Rectal smooth muscle tissue (tissue), 1 donor: ENCODE measurements around the gene ZNF552.

Source experiments
- H3K27ac ChIP-seq: one replicate; pipeline ENCODE4 v1.7.0; 2013; ENCODE audit warnings: low read depth, low read length, inconsistent platforms
- H3K27me3 ChIP-seq: one replicate; pipeline ENCODE4 v1.7.0; 2013; ENCODE audit warnings: low read length; ENCODE audit not compliant: control insufficient read depth, insufficient read depth
- H3K36me3 ChIP-seq: one replicate; pipeline ENCODE4 v1.7.0; 2013; ENCODE audit warnings: low read length; ENCODE audit not compliant: control insufficient read depth, insufficient read depth
- H3K4me1 ChIP-seq: one replicate; pipeline ENCODE4 v1.7.0; 2013; ENCODE audit warnings: low read length; ENCODE audit not compliant: control insufficient read depth, insufficient read depth
- H3K4me3 ChIP-seq: one replicate; pipeline ENCODE4 v1.7.0; 2013; ENCODE audit warnings: low read length
- H3K9ac ChIP-seq: one replicate; pipeline ENCODE4 v1.7.0; 2013; ENCODE audit warnings: low read length

Gene ZNF552

DNA sequence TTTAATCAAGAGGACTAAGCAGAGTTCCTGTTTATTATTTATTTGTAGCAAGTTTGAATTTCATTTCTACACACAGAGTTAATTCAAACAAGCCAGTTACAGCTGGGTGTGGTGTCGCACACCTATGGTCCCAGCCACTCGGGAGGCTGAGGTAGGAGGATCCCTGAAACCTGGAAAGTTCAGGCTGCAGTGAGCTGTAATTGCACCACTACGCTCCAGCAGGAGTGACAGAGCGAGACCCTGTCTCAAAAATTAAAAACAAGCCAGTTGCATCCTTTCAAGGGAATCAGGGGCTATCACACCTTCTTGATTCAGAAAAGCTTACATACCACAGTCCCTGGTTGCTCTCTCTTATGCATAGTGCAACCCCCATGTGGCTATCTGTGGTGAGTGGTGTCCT lies 25.4 kb downstream of the ZNF552 start:
- Histone ChIP-seq H3K4me3 (no peak overlapping the region), H3K36me3 (peaks cover 15% of the 10 kb centered on the region), H3K4me1 (no peaks in the 10 kb centered on the region)

DNA sequence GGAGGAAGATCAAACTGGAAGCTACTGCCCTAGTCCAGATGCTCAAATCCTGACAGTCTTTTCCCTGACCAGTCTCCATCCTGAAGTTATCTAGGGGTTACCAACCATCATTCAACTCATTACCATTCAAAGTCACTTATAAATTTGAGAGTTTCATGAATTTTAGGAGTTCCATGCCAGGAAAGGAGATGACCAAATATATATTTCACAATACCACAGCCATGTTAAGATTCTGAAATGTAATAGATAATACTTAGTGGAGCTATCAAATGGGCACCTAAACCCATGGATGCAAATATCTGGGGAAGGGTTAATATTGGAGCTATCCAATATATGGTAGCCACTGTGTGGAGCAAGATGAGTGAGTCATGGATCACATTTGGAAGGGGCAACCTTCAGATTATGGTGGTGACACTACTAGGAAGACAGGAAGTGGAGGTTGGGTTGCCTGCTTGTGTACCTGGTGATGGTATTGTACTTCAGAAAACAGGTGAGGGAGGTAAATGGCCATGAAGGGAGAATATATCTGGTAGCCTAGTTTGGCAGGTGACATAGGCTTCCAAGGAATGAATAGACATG lies 26.5 kb downstream of the ZNF552 start:
- Histone ChIP-seq H3K27me3 (no peaks in the 10 kb centered on the region), H3K36me3 (peaks cover 15% of the 10 kb centered on the region), H3K9ac (no peak overlapping the region), H3K4me1 (no peaks in the 10 kb centered on the region), H3K27ac (no peak overlapping the region), H3K4me3 (no peak overlapping the region)

More for the DNA sequence above, 25.4 kb downstream of the ZNF552 start:
- Histone ChIP-seq H3K27ac (no peak overlapping the region), H3K9ac (no peak overlapping the region), H3K27me3 (no peaks in the 10 kb centered on the region)

DNA sequence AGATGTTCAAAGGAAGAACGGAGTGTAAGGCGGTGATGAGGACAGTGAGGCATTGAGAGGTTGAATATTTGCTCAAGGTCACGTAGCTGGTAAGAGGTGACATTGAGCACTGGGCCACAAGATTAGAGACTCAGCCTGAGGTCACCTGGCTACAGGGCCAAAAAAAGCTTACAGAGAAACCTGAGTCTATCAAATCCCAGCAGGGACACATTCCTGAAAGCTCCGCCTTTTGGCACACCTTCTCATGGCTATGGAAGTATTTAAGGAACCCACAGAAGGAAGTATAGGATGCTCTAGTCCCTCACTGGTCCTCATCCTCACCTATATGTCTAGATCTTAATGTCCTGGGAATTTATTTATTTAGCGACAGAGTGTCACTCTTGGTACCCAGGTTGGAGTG lies 27.8 kb downstream of the ZNF552 start:
- Histone ChIP-seq H3K4me3 (no peak overlapping the region), H3K9ac (no peak overlapping the region), H3K27ac (no peak overlapping the region), H3K36me3 (peaks cover 15% of the 10 kb centered on the region), H3K27me3 (no peaks in the 10 kb centered on the region), H3K4me1 (no peaks in the 10 kb centered on the region)

DNA sequence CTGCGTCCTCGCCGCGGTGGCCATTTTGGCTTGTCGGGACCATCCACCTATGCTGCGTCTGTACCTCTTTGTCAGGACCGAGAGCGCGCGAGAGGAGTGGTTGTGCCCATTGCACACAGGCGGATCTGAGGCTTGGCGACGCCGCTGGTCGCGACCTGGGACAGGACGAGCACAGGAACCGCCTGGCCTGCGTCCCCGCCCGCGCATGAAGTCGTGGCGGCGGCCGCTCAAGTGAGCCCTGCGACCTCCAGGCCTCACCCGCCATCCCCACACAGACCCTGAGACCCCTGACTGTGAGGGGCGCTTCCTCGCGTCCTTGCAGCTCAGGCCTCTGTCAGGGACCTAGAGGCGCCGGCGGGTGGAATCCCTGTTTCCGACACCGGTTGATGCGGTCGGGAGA lies 28.4 kb downstream of the ZNF552 start:
- H3K4me1 ChIP-seq: no peaks in the 10 kb centered on the region
- no peaks in the 10 kb centered on the region for H3K27me3 ChIP-seq
- no peak overlapping the region for H3K9ac ChIP-seq
- H3K4me3 ChIP-seq: no peak overlapping the region
- peaks cover 15% of the 10 kb centered on the region for H3K36me3 ChIP-seq
- no peak overlapping the region for H3K27ac ChIP-seq

DNA sequence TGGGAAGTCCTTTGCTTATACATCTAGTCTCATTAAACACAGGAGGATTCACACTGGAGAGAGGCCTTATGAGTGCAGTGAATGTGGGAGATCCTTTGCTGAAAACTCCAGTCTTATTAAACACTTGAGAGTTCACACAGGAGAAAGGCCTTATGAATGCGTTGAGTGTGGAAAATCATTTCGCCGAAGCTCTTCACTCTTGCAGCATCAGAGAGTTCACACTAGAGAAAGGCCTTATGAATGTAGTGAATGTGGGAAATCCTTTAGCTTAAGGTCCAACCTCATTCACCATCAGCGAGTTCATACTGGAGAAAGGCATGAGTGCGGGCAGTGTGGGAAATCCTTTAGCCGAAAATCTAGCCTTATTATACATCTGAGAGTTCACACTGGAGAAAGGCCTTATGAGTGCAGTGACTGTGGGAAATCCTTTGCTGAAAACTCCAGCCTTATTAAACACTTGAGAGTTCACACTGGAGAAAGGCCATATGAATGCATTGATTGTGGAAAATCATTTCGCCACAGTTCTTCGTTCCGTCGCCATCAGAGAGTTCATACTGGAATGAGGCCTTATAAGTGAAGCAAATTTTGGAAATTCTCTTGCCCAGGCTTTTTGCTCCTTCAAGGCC lies 35.4 kb downstream of the ZNF552 start:
- peak overlapping the region; percentile 9 for H3K4me3 ChIP-seq
- no peaks in the 10 kb centered on the region for H3K4me1 ChIP-seq
- peaks cover 43% of the 10 kb centered on the region for H3K36me3 ChIP-seq
- H3K27ac ChIP-seq: no peak overlapping the region
- H3K27me3 ChIP-seq: no peaks in the 10 kb centered on the region
- no peak overlapping the region for H3K9ac ChIP-seq

DNA sequence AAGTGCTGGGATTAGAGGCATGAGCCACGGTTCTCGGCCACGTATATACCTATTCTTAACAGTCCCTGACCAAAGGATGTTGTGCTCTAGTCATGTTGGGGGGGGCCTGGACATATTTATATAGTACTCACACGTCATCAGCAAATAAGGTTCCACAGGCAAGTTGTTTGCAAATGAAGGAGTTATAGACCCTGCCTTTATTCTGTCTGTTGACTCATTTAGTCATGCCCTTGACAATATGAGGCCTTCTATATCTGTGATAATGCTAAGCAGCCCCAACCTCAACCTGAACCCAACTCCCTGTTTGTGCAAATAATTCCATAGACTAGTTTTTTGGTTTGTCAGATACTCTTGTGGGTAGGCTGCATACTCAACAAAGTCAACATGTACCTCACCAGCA lies 36.4 kb downstream of the ZNF552 start:
- H3K36me3 ChIP-seq: peaks cover 47% of the 10 kb centered on the region
- H3K9ac ChIP-seq: no peak overlapping the region
- H3K4me3 ChIP-seq: no peak overlapping the region
- no peaks in the 10 kb centered on the region for H3K4me1 ChIP-seq
- H3K27me3 ChIP-seq: no peaks in the 10 kb centered on the region
- H3K27ac ChIP-seq: no peak overlapping the region

DNA sequence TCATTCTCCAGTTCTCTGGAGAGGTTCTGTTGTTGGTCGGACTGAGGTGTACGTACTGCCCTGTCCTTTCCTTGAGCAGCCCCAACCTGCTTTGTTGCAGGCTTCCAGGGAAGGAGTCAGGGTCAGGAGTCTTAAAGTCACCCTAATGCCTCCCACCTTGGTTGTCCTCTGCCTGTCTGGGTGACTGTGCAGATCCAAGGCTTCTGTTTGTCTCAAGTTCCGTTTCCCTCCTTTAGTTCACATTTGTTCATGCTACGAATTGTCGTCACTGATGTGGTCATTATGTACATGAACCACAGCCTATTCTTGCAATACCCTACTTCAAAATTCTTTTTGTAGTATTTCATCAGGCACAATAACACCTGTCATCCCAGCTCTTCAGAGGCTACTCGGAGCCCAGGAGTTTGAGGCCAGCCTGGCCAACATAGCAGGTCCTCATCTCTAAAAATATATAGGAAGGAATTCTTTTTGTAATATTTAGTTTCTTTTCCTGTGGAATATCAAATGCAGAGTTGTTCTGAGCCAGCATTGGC lies 37.9 kb downstream of the ZNF552 start:
- peaks cover 54% of the 10 kb centered on the region for H3K36me3 ChIP-seq
- no peak overlapping the region for H3K27ac ChIP-seq
- no peaks in the 10 kb centered on the region for H3K27me3 ChIP-seq
- no peak overlapping the region for H3K4me3 ChIP-seq
- H3K9ac ChIP-seq: no peak overlapping the region
- H3K4me1 ChIP-seq: no peaks in the 10 kb centered on the region

DNA sequence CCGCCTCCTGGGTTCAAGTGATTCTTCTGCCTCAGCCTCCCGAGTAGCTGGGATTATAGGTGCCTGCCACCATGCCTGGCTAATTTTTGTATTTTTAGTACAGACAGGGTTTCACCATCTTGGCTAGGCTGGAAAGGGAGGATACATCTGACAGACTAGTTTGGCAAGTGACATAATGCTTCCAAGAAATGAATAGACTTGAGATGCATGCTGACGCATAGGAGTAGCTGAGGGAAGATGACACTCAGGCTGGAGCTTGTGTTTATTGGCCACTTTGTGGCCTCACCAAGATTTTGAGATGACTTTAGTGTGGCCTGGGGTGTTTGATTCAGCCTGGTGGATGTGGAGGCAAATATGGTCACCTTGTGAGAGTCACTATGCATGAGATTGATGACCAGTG lies 41.2 kb downstream of the ZNF552 start:
- Histone ChIP-seq H3K36me3 (peaks cover 34% of the 10 kb centered on the region), H3K9ac (no peak overlapping the region), H3K27me3 (no peaks in the 10 kb centered on the region), H3K27ac (no peak overlapping the region), H3K4me3 (no peak overlapping the region), H3K4me1 (peaks cover 2% of the 10 kb centered on the region)

DNA sequence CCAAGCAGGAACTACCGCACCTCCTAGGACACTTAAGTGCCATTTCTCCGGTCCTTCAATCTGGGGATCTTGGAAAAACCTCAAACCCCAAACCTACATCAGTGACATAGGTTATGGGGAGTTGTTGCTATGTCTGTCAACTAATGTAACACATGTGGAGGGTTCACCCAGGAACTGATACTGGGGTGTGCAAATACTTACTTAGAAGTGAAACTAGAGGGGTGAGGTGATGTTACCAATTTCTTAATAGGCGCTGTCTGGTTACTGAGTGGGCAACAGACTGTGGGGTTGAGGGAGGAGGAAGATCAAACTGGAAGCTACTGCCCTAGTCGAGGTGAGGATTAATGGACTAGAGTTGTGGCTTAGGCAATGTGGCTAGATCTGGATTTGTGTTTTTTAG lies 43.3 kb downstream of the ZNF552 start:
- no peaks in the 10 kb centered on the region for H3K27me3 ChIP-seq
- H3K4me3 ChIP-seq: peak overlapping the region; percentile 4
- H3K4me1 ChIP-seq: peaks cover 2% of the 10 kb centered on the region
- no peak overlapping the region for H3K9ac ChIP-seq
- no peak overlapping the region for H3K27ac ChIP-seq
- H3K36me3 ChIP-seq: peaks cover 21% of the 10 kb centered on the region

DNA sequence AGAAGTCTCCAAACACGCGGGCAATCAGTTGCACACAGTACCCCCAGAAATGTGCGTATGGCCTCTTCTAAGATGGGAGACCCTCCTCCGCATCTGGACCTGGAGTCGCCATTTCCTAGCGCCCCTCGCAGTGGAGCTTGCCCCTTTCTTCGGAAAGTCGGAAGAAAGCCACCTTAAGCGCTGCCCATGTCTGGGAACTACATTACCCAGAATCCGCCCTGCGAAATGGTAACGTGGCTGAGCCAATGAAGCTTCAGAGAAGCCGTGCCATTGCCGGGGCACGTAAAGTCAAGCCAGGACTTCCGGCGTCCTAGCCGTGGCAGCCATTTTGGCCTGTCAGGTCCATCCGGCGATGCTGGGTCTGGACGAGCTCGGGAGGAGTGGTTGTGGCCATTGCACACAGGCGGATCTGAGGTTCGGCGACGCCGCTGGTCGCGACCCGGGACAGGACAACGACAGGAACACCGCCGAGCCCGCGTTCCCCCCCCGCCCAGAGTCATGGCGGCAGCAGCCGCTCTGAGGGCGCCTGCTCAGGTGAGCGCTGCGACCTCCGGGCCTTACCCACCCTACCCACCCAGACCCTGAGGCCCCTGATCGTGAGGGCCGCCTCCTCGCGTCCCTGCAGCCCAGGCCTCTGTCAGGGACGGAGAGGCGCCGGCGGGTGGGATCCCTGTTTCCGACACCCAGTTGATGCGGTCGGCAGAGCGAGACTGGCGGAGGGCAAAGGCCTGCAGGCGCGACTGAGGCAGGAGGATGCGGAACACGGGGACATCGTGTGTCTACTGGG lies 45.2 kb downstream of the ZNF552 start, which contains the start of gene ZNF586:
TSS of gene ZNF586 (plus strand) at position 332 of the 787 bp plus-strand sequence. CDS start at position 499, 167 bp downstream.
- Histone ChIP-seq H3K27me3 (no peaks in the 10 kb centered on the region), H3K36me3 (peaks cover 11% of the 10 kb centered on the region), H3K27ac (peak within 1 kb of the TSS; percentile 11), H3K9ac (peak within 1 kb of the TSS; percentile 45), H3K4me3 (peak within 1 kb of the TSS; percentile 59), H3K4me1 (peaks cover 2% of the 10 kb centered on the region)

DNA sequence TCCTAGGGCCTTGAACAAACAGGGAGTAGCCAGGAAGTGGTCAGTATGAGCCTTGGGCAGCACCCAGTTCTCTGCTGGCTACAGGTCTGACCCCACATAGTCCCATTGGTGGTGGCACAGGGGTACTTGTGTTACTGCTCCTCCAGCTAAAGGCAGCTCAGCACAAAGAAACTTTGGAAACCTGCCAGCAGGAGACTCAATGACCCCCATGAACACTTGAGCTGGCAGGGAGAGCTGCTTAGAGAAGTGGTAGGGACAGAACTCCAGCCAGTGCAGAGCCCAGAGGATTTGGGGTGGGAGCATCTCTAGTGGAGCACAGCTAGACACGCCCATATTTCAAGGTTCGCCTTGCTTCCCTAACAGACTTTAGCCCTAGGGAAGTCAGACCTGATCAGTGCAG lies 55.6 kb downstream of the ZNF552 start:
- no peaks in the 10 kb centered on the region for H3K4me1 ChIP-seq
- H3K9ac ChIP-seq: no peak overlapping the region
- H3K27me3 ChIP-seq: no peaks in the 10 kb centered on the region
- H3K27ac ChIP-seq: no peak overlapping the region
- no peak overlapping the region for H3K4me3 ChIP-seq
- H3K36me3 ChIP-seq: peaks cover 25% of the 10 kb centered on the region

DNA sequence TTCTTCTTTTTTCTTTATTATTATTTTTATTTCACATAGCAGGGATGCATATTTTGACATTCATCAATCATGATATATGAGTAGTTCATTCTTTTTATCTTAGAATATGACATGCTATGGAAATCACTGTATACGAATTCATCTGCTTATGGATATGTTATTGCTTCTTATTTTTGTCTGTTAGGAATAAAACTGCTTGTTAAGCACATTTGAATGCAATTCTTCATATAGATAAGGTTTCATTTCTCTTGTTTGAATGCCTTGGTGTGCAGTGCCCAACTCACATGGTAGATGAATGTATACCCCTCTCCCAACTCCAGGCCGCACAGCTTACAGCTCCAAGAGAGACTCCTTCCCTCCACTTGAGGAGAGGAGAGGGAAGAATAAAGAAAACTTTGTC lies 56.8 kb downstream of the ZNF552 start:
- no peak overlapping the region for H3K27ac ChIP-seq
- peaks cover 37% of the 10 kb centered on the region for H3K36me3 ChIP-seq
- H3K27me3 ChIP-seq: no peaks in the 10 kb centered on the region
- H3K4me3 ChIP-seq: no peak overlapping the region
- no peaks in the 10 kb centered on the region for H3K4me1 ChIP-seq
- no peak overlapping the region for H3K9ac ChIP-seq
